Lower leg skin (tissue), 4 donors: Measurements from ENCODE around the gene SBNO2. TPM values are rescaled to one million over a fixed set of nuclear protein-coding genes. Genes with fewer than 3 reads are reported as not detected.

ENCODE experiments used
- DNase-seq, 2 donors: peaks; one replicate each; pipeline ENCODE4 v3.0.0-alpha.2; 2019; ENCODE audit warnings: low spot score in 2 of 2
- H3K4me3 ChIP-seq: fragments of 200-600 bp; sonication (generic); 2 replicates; pipeline ENCODE4 v1.5.1; 2017; ENCODE audit warnings: mild to moderate bottlenecking, low read depth; ENCODE audit not compliant: poor library complexity, severe bottlenecking
- POLR2A ChIP-seq, 2 donors: fragments of 450-650 bp; IDR thresholded peaks; one replicate each; pipeline ENCODE4 v1.6.1; 2016 to 2017; ENCODE audit warnings: antibody characterized with exemption in 2 of 2, mild to moderate bottlenecking in 1 of 2, moderate library complexity in 1 of 2
- WGBS, 2 donors: methylation state at CpG; one replicate each; pipeline ENCODE4 v1.1.5; 2018; 5-methylcytosine and 5-hydroxymethylcytosine counted together
- intact Hi-C: fragments of 100-400 bp; cut with DNase I; formaldehyde crosslinking; loops from one replicate; pipeline ENCODE4 v1.15.0; 2023; ENCODE audit warnings: low total_unique reads
- total RNA-seq, 4 donors: library from RNA; depleted of rRNA; stranded (reverse); fragments of >200 nt; gene quantifications; one replicate each; pipeline ENCODE4 v1.1.0, GENCODE V29; 2016
- TF ChIP-seq, protein P1 (sequence below), 3 donors: fragments of 450-650 bp; IDR thresholded peaks; one replicate each; pipeline ENCODE4 v1.5.1; 2016; ENCODE audit warnings: antibody characterized with exemption in 3 of 3, mild to moderate bottlenecking in 3 of 3, moderate library complexity in 2 of 3

The SBNO2 gene
- total RNA-seq, 4 donors from 2014 or later = 54.8 to 68.6 (median 60.3) TPM

- peak in 1 of 2 donors; percentile 86 for DNase-seq
- TF ChIP-seq, protein P1, sequence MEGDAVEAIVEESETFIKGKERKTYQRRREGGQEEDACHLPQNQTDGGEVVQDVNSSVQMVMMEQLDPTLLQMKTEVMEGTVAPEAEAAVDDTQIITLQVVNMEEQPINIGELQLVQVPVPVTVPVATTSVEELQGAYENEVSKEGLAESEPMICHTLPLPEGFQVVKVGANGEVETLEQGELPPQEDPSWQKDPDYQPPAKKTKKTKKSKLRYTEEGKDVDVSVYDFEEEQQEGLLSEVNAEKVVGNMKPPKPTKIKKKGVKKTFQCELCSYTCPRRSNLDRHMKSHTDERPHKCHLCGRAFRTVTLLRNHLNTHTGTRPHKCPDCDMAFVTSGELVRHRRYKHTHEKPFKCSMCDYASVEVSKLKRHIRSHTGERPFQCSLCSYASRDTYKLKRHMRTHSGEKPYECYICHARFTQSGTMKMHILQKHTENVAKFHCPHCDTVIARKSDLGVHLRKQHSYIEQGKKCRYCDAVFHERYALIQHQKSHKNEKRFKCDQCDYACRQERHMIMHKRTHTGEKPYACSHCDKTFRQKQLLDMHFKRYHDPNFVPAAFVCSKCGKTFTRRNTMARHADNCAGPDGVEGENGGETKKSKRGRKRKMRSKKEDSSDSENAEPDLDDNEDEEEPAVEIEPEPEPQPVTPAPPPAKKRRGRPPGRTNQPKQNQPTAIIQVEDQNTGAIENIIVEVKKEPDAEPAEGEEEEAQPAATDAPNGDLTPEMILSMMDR (IDR thresholded peaks at IDR 0.05) = no peak
- no peak for TF ChIP-seq POLR2A (IDR thresholded peaks at IDR 0.05)
- H3K4me3 ChIP-seq = no peak overlapping the region
- 85 to 87% methylated on average over 27 to 33 of the region's 33 CpGs for WGBS, 2 donors
- intact Hi-C loops = no loop called here
Measured at GRCh38 chr19:1166872-1167573, 7.0 kb downstream of the SBNO2 start.

- H3K4me3 ChIP-seq = no peak overlapping the region
- DNase-seq = no peak
- TF ChIP-seq POLR2A (IDR thresholded peaks at IDR 0.05) = no peak
- TF ChIP-seq, protein P1 (IDR thresholded peaks at IDR 0.05) = no peak
- intact Hi-C loops = no loop called here
- WGBS, 2 donors = 68 to 73% methylated on average over 21 of the region's 21 CpGs
Measured at GRCh38 chr19:1164684-1165531, 9.2 kb downstream of the SBNO2 start.

DNA sequence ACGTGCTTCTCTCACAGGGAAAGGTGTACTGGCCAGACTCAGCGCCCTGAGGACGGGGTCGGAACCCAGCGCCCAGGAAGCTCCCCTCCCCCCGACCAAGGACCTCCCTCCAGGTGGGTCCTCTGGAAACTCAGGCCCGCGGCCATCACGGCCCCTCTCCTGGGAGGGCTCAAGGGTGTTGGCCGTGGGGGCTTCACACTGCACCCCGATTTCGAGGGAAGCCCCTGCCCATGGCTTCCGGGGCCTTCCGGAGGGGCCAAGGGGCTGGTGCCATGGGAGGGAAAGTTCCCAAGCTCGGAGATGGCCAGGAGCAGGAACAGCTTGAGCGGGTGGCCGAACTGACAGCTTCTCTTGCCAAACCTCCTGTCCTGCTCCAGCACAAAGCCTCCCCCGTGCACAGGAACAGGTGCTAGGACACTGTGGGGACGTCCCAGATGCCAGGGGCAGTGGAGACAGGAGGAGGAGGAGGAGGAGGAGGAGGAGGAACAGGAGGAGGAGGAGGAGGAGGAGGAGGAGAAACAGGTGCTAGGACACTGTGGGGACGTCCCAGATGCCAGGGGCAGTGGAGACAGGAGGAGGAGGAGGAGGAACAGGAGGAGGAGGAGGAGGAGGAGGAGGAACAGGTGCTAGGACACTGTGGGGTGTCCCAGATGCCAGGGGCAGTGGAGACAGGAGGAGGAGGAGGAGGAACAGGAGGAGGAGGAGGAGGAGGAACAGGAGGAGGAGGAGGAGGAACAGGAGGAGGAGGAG lies 10.0 kb downstream of the SBNO2 start:
- WGBS, 2 donors = 64 to 66% methylated on average over 11 to 16 of the region's 20 CpGs
- intact Hi-C loops = no loop called here
- no peak overlapping the region for H3K4me3 ChIP-seq
- TF ChIP-seq, protein P1 (IDR thresholded peaks at IDR 0.05) = no peak
- no peak for TF ChIP-seq POLR2A (IDR thresholded peaks at IDR 0.05)
- DNase-seq = no peak

- 84 to 88% methylated on average over 21 to 36 of the region's 41 CpGs for WGBS, 2 donors
- H3K4me3 ChIP-seq = no peak overlapping the region
- intact Hi-C loops = no loop called here
- no peak for DNase-seq
- no peak for TF ChIP-seq POLR2A (IDR thresholded peaks at IDR 0.05)
- TF ChIP-seq, protein P1 (IDR thresholded peaks at IDR 0.05) = no peak
Measured at GRCh38 chr19:1163283-1163933, 10.7 kb downstream of the SBNO2 start.
